A549 (cell line): ENCODE measurements around the gene MAPK9.

Source experiments
- POLR2A ChIP-seq: IDR thresholded peaks from 2 replicates; pipeline ENCODE4 v1.6.1; 2012; ENCODE audit warnings: mild to moderate bottlenecking, low read length
- POLR2AphosphoS2 ChIP-seq: conservative IDR thresholded peaks from 2 replicates; pipeline ENCODE4 v1.6.1; 2012; ENCODE audit warnings: low read length, improper control_type of control experiment, inconsistent platforms
- ZSCAN20 ChIP-seq: fragments of 250-450 bp; sonication (Bioruptor Pico); IDR thresholded peaks from 2 replicates; pipeline ENCODE4 v1.8.0; 2022; ENCODE audit warnings: mild to moderate bottlenecking, moderate library complexity
- TF ChIP-seq, protein P1 (sequence below): fragments of >200 bp; sonication (Bioruptor Twin); formaldehyde crosslinking; IDR thresholded peaks from 3 replicates; pipeline ENCODE4 v1.5.1; 2016

DNA sequence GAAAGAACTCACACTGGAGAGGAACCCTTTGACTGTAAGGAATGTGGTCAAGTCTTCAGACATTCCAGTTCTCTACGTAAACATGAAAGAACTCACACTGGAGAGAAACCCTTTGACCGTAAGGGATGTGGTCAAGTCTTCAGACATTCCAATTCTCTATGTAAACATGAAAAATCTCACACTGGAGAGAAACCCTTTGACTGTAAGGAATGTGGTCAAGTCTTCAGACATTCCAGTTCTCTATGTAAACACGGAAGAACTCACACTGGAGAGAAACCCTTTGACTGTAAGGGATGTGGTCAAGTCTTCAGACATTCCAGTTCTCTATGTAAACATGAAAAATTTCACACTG is 32.6 kb downstream of the MAPK9 start:
- TF ChIP-seq POLR2A (no peak), POLR2AphosphoS2 (no peak), ZSCAN20 (no peak)
- TF ChIP-seq, protein P1, sequence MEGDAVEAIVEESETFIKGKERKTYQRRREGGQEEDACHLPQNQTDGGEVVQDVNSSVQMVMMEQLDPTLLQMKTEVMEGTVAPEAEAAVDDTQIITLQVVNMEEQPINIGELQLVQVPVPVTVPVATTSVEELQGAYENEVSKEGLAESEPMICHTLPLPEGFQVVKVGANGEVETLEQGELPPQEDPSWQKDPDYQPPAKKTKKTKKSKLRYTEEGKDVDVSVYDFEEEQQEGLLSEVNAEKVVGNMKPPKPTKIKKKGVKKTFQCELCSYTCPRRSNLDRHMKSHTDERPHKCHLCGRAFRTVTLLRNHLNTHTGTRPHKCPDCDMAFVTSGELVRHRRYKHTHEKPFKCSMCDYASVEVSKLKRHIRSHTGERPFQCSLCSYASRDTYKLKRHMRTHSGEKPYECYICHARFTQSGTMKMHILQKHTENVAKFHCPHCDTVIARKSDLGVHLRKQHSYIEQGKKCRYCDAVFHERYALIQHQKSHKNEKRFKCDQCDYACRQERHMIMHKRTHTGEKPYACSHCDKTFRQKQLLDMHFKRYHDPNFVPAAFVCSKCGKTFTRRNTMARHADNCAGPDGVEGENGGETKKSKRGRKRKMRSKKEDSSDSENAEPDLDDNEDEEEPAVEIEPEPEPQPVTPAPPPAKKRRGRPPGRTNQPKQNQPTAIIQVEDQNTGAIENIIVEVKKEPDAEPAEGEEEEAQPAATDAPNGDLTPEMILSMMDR: no peak
